ENCODE data around the gene TMEM258. TPM values are rescaled to one million over a fixed set of nuclear protein-coding genes. Genes with fewer than 3 reads are reported as not detected.

The TMEM258 gene
- total RNA-seq, 4 donors from 2014 or later, result 36.5 to 51.8 (median 47.2) TPM

- in situ Hi-C loops (cut with MboI; ENCODE audit: low sequenced_read_pairs in 4 of 4) (no loop called here), intact Hi-C loops (cut with DNase I; ENCODE audit: low total_unique reads) (no loop called here)
- no peak overlapping the region for H3K4me3 ChIP-seq
- H3K4me1 ChIP-seq, result no peaks in the 10 kb centered on the region
- no peaks in the 10 kb centered on the region for H3K27me3 ChIP-seq
- no peak overlapping the region for H3K27ac ChIP-seq
- no peak for TF ChIP-seq POLR2A (IDR thresholded peaks at IDR 0.05)
- TF ChIP-seq CTCF (IDR thresholded peaks at IDR 0.05 in 4 of 5, conservative IDR thresholded peaks at IDR 0.05 in 1 of 5), result no peak
- H3K36me3 ChIP-seq, result no peaks in the 10 kb centered on the region
- H3K9me3 ChIP-seq, result no peaks in the 10 kb centered on the region
- no peak for ATAC-seq
- no peak for DNase-seq
Measured at GRCh38 chr11:61771195-61771894, 21.1 kb downstream of the TMEM258 start.

GRCh38 chr11:61769946-61770683 lies 22.3 kb downstream of the TMEM258 start:
- Histone ChIP-seq H3K27me3 (no peaks in the 10 kb centered on the region), H3K36me3 (no peaks in the 10 kb centered on the region), H3K4me3 (no peak overlapping the region), H3K9me3 (no peaks in the 10 kb centered on the region), H3K4me1 (no peaks in the 10 kb centered on the region), H3K27ac (no peak overlapping the region)
- intact Hi-C loops (cut with DNase I; ENCODE audit: low total_unique reads), result no loop called here
- DNase-seq (no peak), ATAC-seq (no peak)
- no peak for TF ChIP-seq CTCF (IDR thresholded peaks at IDR 0.05 in 4 of 5, conservative IDR thresholded peaks at IDR 0.05 in 1 of 5)
- TF ChIP-seq POLR2A (IDR thresholded peaks at IDR 0.05), result no peak
- in situ Hi-C loops (cut with MboI; ENCODE audit: low sequenced_read_pairs in 4 of 4), result no loop called here

GRCh38 chr11:61769169-61769920 lies 23.1 kb downstream of the TMEM258 start:
- TF ChIP-seq CTCF (IDR thresholded peaks at IDR 0.05 in 4 of 5, conservative IDR thresholded peaks at IDR 0.05 in 1 of 5) (no peak), POLR2A (IDR thresholded peaks at IDR 0.05) (no peak)
- intact Hi-C loops (cut with DNase I; ENCODE audit: low total_unique reads), result no loop called here
- no peaks in the 10 kb centered on the region for H3K9me3 ChIP-seq
- no peak overlapping the region for H3K4me3 ChIP-seq
- H3K27ac ChIP-seq, result no peak overlapping the region
- peaks cover 0 to under 1% (median 0%) of the 10 kb centered on the region in 3 donors for H3K27me3 ChIP-seq
- in situ Hi-C loops (cut with MboI; ENCODE audit: low sequenced_read_pairs in 4 of 4), result no loop called here
- ATAC-seq (no peak), DNase-seq (no peak)
- H3K36me3 ChIP-seq, result no peaks in the 10 kb centered on the region
- no peaks in the 10 kb centered on the region for H3K4me1 ChIP-seq

GRCh38 chr11:61768376-61769076 lies 23.9 kb downstream of the TMEM258 start:
- ATAC-seq (no peak), DNase-seq (no peak)
- no peaks in the 10 kb centered on the region for H3K4me1 ChIP-seq
- no peak for TF ChIP-seq POLR2A (IDR thresholded peaks at IDR 0.05)
- no peak for TF ChIP-seq CTCF (IDR thresholded peaks at IDR 0.05 in 4 of 5, conservative IDR thresholded peaks at IDR 0.05 in 1 of 5)
- H3K9me3 ChIP-seq, result no peaks in the 10 kb centered on the region
- no peak overlapping the region for H3K27ac ChIP-seq
- peaks cover 0 to 7% (median 3%) of the 10 kb centered on the region in 3 donors for H3K27me3 ChIP-seq
- in situ Hi-C loops (cut with MboI; ENCODE audit: low sequenced_read_pairs in 4 of 4), result no loop called here
- intact Hi-C loops (cut with DNase I; ENCODE audit: low total_unique reads), result no loop called here
- H3K36me3 ChIP-seq, result no peaks in the 10 kb centered on the region
- H3K4me3 ChIP-seq, result no peak overlapping the region

All from gastrocnemius medialis (tissue), 4 donors.